ENCODE results near the gene CIBAR2. TPM values are rescaled to one million over a fixed set of nuclear protein-coding genes. Genes with fewer than 3 reads are reported as not detected.

The CIBAR2 gene
- total RNA-seq, 1 donor from 2014 or later, result 0.23 TPM

DNA sequence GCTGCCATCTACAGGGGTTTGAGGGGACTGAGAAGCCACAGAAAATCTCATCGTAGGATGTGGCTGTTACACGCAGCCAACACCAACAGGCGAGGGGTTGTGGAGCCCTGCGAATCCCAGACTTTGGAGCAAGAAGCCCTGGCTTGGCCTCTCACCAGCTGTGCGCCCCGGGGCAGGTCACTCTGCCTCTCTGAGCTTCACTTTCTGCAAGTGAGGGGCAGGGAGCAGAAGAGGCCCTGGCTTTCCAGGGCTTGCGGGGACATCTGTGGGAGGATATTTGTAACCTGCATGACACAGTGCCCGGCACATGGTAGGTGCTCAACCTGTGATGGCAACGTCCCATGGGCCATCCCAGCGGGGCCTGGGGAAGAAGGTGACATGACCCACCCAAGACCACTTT lies 32.9 kb upstream of the CIBAR2 start:
- DNase-seq (ENCODE audit: extremely low read depth, low read depth, low spot score), result no peak

DNA sequence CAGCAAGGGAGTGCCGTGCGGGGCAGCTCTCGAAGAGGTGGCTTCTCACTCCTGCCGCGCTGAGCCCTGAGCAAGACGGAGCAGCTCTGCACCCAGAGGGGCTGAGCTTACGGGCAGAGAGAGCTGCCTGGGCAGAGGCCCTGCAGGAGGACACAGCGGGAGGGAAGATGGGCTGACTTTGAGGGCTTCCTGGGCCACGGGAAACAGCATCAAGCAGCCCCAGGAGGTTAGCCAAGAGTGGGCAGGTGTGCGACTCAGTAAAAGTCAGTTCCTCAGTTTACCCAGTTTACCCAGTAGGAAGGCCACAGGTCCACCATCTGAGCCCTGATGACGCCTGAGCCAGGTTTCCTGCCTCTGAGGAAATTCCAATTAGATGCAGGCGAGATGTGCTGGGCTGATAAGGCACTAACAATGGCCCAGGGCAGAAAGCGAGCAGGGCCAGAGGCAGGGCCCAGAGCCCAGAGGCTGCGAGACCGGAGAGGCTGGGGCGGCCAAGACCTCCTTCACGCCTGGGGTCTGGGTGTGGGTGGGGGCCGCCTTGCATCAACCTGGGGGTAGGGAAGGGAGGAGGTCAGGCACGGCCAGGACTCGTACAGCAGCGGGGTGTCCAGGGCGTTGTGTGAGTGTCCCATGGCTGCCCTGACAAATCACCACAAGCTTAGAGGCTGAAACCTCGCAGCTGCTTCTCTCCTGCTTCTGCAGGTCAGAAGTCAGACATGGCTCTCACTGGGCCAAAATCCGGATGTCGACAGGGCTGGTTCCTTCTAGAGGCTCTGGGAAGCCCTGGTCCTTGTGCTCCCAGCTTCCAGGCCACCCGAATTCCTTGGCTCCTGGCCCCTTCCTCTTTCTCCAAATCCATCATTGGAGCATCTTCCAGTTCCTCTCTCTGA lies 32.0 kb upstream of the CIBAR2 start:
- DNase-seq (ENCODE audit: extremely low read depth, low read depth, low spot score), result no peak

DNA sequence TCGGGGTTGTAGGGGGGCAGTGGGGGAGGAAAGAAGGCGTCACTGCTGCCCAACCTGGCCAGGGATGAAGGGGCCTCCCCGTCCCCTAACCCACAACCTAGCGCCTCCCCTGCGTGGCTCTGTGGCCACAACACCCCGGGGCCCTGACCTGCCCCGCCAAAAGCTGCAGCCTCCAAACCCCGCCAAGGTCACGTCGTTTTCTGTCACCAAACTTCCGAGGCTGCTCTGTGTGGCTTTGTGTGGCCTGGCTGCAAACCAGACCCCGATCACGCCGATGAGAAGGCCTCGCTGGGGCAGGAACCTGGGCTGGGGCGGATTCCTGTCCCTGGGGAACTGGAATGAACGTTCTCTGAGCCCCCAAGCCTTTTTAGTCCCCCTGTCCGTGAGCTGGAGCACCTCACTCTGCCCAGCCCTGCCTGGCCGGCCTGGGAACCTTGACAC lies 30.5 kb upstream of the CIBAR2 start:
- DNase-seq (ENCODE audit: extremely low read depth, low read depth, low spot score), result no peak

DNA sequence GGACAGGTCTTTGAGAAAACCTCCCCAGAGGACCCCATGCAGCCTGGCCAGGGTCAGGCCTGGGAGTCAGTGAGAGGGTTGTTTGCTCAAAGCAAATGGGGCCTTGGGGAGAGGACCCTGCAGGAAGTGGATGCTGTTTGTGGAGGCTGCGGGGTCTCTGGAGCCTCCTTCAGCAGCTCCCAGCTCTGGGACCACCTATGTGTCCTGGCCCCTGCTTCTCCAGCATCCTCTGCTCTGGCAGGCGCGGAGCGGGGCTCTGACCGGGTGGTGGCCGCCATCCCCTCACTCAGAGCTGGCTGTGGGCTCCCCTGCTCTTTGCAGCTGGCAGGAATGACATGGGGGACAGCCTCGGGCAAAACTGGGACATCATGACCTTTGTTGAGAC lies 29.8 kb upstream of the CIBAR2 start:
- no peak for DNase-seq (ENCODE audit: extremely low read depth, low read depth, low spot score)

DNA sequence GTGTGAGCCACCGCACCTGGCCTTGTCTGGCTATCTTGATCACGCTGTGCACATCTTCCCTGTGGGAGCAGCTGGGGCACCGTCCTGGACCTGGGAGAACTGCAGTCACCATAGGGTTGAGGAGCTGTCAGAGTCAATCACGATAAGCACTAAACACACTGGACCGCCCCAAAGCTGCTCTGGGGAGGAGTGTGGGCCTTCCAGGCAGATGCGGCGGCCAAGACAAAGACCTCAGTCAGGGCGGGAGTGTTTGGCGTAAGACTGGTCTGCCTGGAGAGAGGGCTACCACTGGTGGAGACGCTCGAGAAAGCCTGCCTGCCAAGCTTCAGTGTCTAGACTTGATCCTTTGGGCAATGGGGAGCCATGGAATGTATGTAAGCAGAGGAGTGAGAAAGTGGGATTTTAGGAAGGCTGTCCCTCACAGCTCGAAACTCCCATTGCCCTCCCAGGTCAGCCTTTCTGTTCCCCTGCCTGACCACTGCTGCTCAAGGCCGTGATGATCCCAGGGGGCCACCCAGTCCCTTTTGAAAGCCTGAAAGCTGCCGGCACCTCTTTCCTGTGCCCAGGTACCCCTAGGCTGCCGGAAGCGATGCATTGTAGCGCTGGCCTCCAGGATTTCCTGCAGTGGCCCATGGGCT lies 29.3 kb upstream of the CIBAR2 start:
- DNase-seq (ENCODE audit: extremely low read depth, low read depth, low spot score), result no peak

DNA sequence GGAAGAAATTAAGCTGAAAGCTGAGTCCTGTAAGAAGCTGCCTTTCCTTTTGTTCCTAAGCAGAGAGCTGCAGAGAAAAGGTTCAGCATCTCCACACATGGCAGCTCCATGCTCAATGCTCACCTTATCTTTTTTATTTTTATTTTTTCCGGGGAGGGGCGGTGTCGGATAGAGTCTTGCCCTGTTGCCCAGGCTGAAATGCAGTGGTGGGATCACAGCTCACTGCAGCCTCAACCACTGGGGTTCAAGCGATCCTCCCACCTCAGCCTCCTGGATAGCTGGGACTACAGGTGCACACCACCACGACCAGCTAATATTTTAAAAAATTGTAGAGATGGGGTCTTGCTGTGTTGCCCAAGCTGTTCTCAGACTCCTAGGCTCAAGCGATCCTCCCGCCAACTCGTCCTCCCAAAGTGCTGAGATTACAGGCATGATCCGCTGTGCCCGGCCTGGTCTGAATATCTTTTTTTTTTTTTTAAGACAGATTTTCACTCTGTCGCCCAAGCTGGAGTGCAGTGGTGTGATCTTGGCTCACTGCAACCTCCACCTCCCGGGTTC lies 28.3 kb upstream of the CIBAR2 start:
- no peak for DNase-seq (ENCODE audit: extremely low read depth, low read depth, low spot score)

DNA sequence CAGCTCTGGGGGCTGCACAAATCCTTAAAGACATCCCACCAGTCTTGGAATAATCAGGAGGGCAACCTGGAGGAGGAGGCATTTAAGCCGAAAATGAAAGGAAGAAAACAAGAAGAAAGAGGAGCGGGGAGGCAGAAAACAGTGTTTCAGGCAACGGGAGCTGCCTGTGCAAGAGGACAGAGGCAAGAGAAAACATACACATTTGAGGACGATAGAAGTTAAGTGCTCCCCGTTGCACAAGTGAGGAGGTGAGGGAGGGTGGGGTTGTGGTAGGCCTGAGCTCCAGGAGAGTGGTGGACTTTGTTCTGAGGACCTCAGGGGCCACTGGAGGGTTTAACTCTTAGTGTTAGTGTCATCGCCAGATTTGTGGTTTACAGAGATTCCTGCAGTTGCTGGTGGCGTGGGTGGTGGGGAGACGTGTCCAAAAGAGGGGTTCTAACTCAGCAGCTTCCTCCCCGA lies 27.6 kb upstream of the CIBAR2 start:
- no peak for DNase-seq (ENCODE audit: extremely low read depth, low read depth, low spot score)

DNA sequence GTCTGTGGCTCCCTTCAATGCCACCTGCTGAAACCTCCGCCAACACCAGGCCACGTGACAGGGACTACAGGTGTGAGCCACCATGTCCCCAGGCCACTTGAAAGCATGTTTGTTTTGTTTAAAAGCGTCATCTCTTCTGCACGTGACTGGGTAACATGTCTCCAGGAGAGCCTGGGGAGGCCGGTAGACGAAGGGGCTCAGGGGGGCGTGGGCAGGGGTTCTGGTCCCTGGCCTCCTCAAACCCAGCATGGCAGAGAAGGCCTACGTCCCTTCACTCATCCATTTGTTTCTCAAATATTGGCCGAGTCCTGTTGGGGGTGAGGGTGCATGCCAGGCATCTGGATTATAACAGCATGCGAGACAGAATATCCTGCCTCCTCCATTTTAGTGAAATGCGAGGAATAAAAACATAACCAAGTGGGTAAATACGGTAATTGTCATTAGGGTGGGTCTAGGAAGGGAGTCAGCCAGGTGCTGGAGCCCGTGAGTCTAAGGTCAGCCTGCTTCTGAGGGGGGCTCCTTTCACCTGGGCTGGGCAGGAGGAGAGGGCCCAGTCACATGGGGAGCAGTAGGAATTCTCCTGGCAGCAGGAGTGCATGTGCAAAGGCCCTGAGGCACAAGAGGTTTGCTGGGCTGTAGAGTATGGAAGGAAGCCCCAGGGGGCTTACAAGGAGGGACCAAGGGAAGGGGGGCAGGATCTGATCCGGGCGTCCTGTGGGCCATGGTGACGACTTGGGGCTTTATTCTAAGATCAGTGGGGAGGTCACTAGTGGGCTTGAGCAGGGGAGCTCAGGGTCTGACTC lies 26.8 kb upstream of the CIBAR2 start:
- DNase-seq (ENCODE audit: extremely low read depth, low read depth, low spot score), result no peak

DNA sequence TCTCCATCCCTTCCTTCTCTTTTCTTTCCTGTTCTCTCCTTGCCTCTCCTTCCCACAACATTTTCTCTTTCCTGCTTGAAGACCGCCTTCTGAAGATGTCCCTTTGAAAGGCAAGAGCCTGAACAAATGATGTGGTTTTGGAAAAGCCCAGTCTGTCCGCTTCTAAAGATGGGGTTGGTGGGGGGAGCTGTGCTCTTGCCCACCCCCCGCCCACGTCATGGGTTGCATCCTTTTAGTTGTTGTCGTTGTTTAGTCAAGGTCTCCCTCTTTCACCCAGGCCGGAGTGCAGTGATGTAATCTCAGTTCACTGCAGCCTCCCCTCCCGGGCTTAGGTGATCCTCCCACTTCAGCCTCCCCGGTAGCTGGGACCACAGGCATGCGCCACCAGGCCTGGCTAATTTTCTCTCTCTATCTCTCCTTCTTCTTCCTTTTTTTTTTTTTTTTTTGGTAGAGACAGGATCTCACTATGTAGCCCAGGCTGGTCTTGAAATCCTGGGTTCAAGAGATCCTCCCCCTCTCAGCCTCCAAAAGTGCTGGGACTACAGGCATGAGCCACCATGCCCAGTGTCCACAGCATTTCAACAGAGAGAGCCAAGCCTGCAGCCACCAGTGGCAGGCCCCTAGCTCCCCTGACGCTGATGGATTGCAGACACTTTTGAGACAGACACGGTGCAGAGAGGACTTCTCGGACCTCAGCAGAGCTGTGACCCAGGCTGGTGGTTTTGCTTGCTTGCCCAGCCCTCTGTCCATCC lies 26.0 kb upstream of the CIBAR2 start:
- no peak for DNase-seq (ENCODE audit: extremely low read depth, low read depth, low spot score)

DNA sequence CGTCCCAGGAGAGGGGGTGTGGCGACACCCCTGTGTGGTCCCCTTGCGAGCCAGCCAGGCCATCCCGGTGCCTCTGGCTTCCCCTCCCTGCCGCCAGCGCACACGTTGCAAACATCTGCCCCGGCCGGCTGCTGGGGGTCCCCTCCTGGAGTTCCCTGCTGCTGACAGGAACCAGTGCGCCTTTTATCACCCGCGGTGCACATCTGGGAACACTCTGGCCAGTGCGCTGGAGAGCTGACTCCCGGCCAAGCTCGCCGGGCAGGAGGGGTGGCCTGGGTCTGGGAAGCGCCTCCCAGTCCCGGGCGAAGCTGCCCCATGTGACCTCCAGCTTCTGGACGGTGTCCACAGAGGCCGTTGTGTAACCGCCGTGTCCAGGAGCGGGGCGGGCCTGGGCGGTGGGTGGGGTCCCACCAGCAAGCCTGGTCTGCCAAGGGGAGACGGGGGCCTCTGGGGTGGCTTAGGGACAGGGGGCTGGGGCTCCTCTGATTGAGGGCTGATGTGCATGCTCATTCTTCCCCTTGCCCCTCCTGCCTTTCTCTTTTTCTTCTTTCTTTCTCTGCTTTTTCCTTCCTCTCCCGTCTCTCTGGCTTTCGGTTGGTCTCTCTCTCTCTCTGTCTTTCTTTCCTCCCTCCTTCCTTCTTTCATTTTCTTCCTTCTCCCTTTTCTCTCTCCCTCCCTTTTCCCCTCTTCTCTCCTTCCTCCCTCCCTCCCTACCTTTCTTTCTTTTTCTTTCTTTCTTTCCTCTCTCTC lies 25.2 kb upstream of the CIBAR2 start:
- DNase-seq (ENCODE audit: extremely low read depth, low read depth, low spot score), result no peak

DNA sequence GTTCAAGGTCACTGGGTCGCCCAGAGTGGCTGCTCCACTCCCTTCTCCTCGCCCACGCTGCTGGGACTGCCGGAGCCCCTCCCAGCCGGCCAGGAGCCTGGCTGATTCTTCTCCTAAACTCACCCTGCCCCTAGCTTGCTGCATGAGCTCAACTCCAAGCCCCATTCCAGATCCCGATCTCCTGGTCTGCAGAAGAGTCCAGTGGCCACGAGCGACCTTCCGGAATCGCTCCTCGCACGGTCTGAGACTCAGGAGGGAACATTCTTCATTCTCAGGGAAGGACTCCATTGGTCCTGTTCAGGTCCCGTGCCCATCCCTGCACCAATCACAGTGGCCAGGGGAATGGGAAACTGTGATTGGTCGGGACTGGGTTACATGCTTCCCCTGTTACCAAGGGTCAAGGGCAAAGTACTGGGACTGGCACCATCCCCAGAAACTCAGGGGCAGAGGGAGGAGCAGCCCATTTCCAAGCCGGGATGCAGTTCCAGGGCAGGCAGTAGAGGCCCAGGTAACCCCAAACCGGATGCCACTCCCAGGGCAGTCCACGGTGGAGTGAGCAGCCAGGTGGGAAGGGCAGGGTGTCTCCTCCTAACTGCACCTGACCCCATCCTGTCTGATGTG lies 24.5 kb upstream of the CIBAR2 start:
- no peak for DNase-seq (ENCODE audit: extremely low read depth, low read depth, low spot score)

DNA sequence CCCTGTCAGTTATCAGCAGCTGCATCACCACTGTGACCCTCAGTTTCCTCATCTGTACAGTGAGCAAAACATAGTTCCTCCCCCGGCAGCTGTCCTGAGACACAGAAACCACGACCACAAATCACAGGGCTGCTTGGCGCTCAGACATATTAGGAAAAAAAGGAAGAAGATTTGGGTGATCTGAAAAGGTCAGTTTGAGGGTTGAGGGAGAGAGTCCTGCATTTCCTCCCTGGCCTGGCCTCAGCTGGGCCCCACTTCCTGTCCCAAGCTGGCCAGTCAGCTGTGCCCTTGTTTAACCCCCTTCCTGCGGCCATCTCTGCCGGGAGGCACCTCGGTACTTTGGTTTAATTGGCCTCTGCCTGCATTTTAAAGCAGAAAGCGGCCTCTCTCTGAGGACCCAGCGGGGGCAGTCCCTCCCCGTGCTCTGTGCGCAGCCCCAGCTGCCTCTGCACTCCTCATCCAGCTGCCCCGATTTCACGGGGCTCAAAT lies 24.0 kb upstream of the CIBAR2 start:
- DNase-seq (ENCODE audit: extremely low read depth, low read depth, low spot score), result no peak

DNA sequence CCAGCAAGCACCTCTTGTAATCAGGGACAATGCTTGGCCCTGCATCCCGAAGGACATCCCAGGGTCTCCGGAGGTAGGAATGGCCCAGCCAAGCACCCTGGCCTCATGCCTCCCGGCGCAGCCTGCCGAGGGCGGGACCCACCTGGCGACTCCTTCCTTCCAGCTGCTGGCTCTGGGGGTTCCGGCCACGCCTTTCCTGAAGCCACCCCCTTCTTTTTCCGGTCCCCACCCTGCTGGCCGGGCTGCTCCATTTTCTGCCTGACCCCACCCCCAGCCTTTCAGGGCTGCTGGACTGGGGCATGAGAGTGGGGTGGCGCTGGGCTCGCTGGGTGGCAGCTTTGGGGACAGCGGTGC lies 22.5 kb upstream of the CIBAR2 start:
- no peak for DNase-seq (ENCODE audit: extremely low read depth, low read depth, low spot score)

DNA sequence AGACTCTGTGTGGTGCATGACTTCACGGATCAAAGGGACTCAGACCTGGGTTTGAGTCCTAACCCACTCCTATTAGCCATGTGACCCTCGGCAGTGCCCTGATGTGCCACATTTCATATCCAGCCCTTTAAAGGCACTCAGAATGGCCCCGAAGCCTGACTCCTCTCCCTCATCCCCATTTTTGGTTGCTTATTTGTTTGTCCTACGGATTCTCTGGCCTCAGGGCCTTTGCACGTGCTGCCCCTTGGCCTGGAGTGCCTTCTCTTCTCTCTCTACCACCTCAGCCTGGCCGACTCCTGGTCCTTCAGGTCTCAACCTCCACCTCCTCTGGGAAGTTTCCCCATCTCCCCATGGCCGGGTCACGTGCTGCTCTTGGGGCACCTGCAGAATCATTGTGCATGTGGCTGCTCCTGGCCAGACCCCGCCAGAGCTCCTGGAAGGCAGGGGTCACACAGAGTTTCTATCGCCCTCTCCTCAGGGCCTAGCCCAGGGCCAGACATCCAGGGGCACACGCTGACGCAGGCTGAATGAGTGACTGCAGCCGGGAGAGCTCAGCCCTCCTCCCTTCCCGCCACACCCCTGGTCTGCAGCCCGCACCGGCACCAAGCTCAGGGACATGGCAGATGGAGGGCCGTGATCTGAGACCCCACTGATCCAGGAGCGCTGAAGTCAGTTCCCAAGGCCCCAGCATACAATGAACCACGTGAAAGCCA lies 22.0 kb upstream of the CIBAR2 start:
- DNase-seq (ENCODE audit: extremely low read depth, low read depth, low spot score), result no peak

DNA sequence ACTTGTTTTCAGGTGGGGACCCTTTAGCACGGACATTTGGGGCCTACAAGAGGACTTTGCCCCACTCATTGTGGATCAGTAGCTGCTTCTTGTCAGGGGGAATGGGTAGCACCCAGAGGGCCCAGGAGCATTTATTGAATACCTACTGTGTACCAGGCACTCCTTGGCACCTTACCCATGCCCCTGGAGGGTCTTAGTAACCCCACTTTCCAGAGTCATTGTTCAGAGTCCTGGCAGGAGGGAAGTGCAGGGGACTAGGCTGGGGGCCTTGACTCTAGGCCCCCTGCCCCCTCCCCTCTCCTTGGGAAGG lies 21.0 kb upstream of the CIBAR2 start:
- DNase-seq (ENCODE audit: extremely low read depth, low read depth, low spot score), result no peak

DNA sequence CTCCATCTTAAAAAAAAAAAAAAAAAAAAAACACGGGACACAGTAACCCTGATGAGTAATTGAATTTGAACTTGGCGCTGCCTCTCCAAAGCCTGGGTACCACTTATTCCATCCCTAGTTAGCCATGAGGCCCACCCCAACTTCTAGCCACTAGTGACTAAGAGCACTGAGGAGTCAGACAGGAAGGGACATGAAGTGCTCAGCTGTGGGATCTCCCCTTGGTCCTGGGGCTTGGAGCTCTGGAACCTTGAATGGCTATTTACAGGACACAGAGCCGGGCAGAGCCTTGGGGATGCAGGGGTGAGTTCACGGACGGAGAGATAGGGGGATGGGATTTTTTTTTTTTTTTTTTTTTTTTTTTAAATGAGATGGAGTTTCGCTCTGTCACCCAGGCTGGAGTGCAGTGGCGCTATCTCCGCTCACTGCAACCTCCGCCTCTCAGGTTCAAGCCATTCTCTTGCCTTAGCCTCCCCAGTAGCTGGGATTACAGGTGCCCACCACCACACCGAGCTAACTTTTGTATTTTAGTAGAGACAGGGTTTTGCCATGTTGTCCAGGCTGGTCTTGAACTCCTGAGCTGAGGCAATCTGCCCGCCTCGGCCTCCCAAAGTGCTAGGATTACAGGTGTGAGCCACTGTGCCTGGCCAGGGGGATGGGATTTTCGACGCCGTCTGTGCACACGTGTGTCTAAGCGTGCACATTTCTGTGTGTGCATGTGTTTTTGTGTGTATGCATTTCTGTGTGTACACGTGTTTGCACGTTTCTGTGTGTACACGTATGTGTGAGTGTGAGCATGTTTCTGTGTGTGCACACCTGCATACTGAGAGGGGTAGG lies 20.4 kb upstream of the CIBAR2 start:
- DNase-seq (ENCODE audit: extremely low read depth, low read depth, low spot score), result no peak

DNA sequence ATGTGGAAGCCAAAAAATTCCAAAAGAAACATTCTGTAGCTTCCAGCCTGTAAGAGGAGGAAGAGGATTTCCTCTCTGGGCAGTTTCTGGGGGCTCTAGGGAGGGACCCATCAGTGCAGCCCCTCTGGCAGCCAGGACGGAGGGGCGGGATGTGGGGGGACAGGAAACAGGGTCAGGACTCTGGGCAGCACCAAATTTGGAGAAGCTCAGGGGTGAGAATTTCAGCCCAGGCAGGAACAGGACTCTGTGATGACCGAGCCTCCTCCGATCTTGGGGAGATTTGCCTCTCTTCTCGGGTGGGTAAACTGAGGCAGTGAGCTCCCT lies 18.4 kb upstream of the CIBAR2 start:
- DNase-seq (ENCODE audit: extremely low read depth, low read depth, low spot score), result no peak

Data from glomerular endothelial cell (primary cell).